Natural killer cell (primary cell): ENCODE results near the gene KLHL42. TPM values are rescaled to one million over a fixed set of nuclear protein-coding genes. Genes with fewer than 3 reads are reported as not detected.

ENCODE experiments used
- ATAC-seq, 3 donors: fragments of 150-1000 bp in 2 of 3; fragments of 200-7000 bp in 1 of 3; cut with Tn5 transposase; 1 replicate in 1 of 3; 2 replicates in 2 of 3; pipeline ENCODE4 v1.10.0; 2021; ENCODE audit warnings: mild to moderate bottlenecking in 2 of 3, moderate library complexity in 2 of 3
- DNase-seq, 2 donors: peaks; one replicate each; pipeline versions ENCODE4 v3.0.0 to v3.0.0-alpha.2; 2013 to 2021; ENCODE audit warnings: mixed read lengths in 1 of 2
- H3K27ac ChIP-seq: one replicate; pipeline ENCODE4 v1.5.1; 2013; ENCODE audit warnings: mild to moderate bottlenecking, low read length
- H3K27me3 ChIP-seq: one replicate; pipeline ENCODE4 v1.6.1; 2013; ENCODE audit warnings: low read length; ENCODE audit not compliant: control insufficient read depth, insufficient read depth
- H3K36me3 ChIP-seq: one replicate; pipeline ENCODE4 v1.6.1; 2013; ENCODE audit warnings: low read length; ENCODE audit not compliant: control insufficient read depth, insufficient read depth
- H3K4me1 ChIP-seq: one replicate; pipeline ENCODE4 v1.6.1; 2013; ENCODE audit warnings: low read length; ENCODE audit not compliant: control insufficient read depth, insufficient read depth
- H3K4me3 ChIP-seq: one replicate; pipeline ENCODE4 v1.5.1; 2013; ENCODE audit warnings: low read length
- H3K9me3 ChIP-seq: one replicate; pipeline ENCODE4 v1.6.1; 2013; ENCODE audit warnings: low read length; ENCODE audit not compliant: control insufficient read depth, insufficient read depth
- H3K27ac Mint-ChIP-seq, 2 donors: one replicate each; pipeline ENCODE4 v1.8.0; 2022; ENCODE audit warnings: mild to moderate bottlenecking in 2 of 2, mixed read lengths in 2 of 2, moderate library complexity in 1 of 2
- H3K27me3 Mint-ChIP-seq, 2 donors: one replicate each; pipeline ENCODE4 v1.8.0; 2022; ENCODE audit warnings: low read depth in 2 of 2, mixed read lengths in 2 of 2
- H3K36me3 Mint-ChIP-seq: one replicate; pipeline ENCODE4 v1.8.0; 2022; ENCODE audit warnings: mixed read lengths
- H3K4me1 Mint-ChIP-seq, 2 donors: one replicate each; pipeline ENCODE4 v1.8.0; 2022; ENCODE audit warnings: mixed read lengths in 2 of 2
- H3K4me3 Mint-ChIP-seq: one replicate; pipeline ENCODE4 v1.8.0; 2022; ENCODE audit warnings: mild to moderate bottlenecking, moderate library complexity, mixed read lengths
- H3K9me3 Mint-ChIP-seq, 2 donors: one replicate each; pipeline ENCODE4 v1.8.0; 2022; ENCODE audit warnings: mixed read lengths in 2 of 2
- CTCF ChIP-seq: fragments of 200-600 bp; IDR thresholded peaks from one replicate; pipeline ENCODE4 v1.8.0; 2022; ENCODE audit warnings: antibody characterized with exemption
- WGBS: methylation state at CpG from one replicate; pipeline ENCODE4 v1.1.7; 2013; ENCODE audit warnings: missing lambda C conversion rate; ENCODE audit not compliant: insufficient coverage; 5-methylcytosine and 5-hydroxymethylcytosine counted together
- intact Hi-C: fragments of 100-400 bp; cut with micrococcal nuclease; formaldehyde crosslinking; loops from one replicate; pipeline ENCODE4 v1.14.2; 2022
- total RNA-seq, 4 donors: library from RNA; stranded (reverse); fragments of 120-200 nt in 1 of 4; gene quantifications; one replicate each; pipeline versions ENCODE4 v1.2.3 to v1.2.4, GENCODE V29; 2013 to 2022

The KLHL42 gene
- 10 to 100 TPM; 11.3 to 18.8 (median 14.7) TPM for total RNA-seq
- total RNA-seq (2013) = 17.3 TPM

- Histone ChIP-seq H3K27ac (peak within 1 kb of the TSS; percentile 20), H3K9me3 (no peaks in the 10 kb centered on the region), H3K27me3 (no peaks in the 10 kb centered on the region), H3K4me3 (peak within 1 kb of the TSS; percentile 53), H3K36me3 (no peaks in the 10 kb centered on the region), H3K4me1 (peaks cover 20% of the 10 kb centered on the region)
- Mint-ChIP-seq H3K27me3 (no peaks in the 10 kb centered on the region), H3K4me3 (peak within 1 kb of the TSS; percentile 90), H3K36me3 (no peaks in the 10 kb centered on the region), H3K27ac (peak within 1 kb of the TSS; percentile 29 to 75), H3K9me3 (no peaks in the 10 kb centered on the region), H3K4me1 (peaks cover 26 to 37% of the 10 kb centered on the region in 2 donors)
- intact Hi-C loops = no loop called here
- TF ChIP-seq CTCF = no peak
- DNase-seq (peak; percentile 48 to 80), ATAC-seq (peak; percentile 83 to 88 (median 84))
- under 1% methylated on average over 92 of the region's 92 CpGs for WGBS
Measured at GRCh38 chr12:27779920-27780611, at the start of gene KLHL42, which contains the start of gene MANSC4. TSS of gene KLHL42 (plus strand) at chr12:27780233. CDS start at chr12:27780331, 98 bp downstream. TSS of gene MANSC4 (minus strand) at chr12:27780236. CDS start at chr12:27771276, 8,960 bp downstream.

- ATAC-seq (no peak), DNase-seq (peak in 1 of 2 donors; percentile 7)
- 92% methylated on average over 2 of the region's 2 CpGs for whole genome bisulfite sequencing
- peaks cover 31% of the 10 kb centered on the region for H3K36me3 ChIP-seq
- no peaks in the 10 kb centered on the region for H3K27me3 ChIP-seq
- no peak overlapping the region for H3K27ac Mint-ChIP-seq
- H3K27me3 Mint-ChIP-seq = no peaks in the 10 kb centered on the region
- peaks cover 2% of the 10 kb centered on the region for H3K36me3 Mint-ChIP-seq
- no peak for TF ChIP-seq CTCF
- intact Hi-C loops = loop anchor here (2.0 kb wide), 1 partner anchor 209 kb away; no protein-coding TSS in a partner anchor
- no peaks in the 10 kb centered on the region for H3K9me3 ChIP-seq
- H3K9me3 Mint-ChIP-seq = no peaks in the 10 kb centered on the region
- no peaks in the 10 kb centered on the region for H3K4me1 Mint-ChIP-seq
- no peaks in the 10 kb centered on the region for H3K4me1 ChIP-seq
- no peak overlapping the region for H3K27ac ChIP-seq
- H3K4me3 ChIP-seq = no peak overlapping the region
- H3K4me3 Mint-ChIP-seq = no peak overlapping the region
Measured at GRCh38 chr12:27732281-27732680, 47.8 kb upstream of the KLHL42 start.

- H3K4me3 ChIP-seq = no peak overlapping the region
- H3K4me1 ChIP-seq = no peaks in the 10 kb centered on the region
- 73% methylated on average over 2 of the region's 3 CpGs for WGBS
- no peaks in the 10 kb centered on the region for H3K27me3 ChIP-seq
- no peaks in the 10 kb centered on the region for H3K9me3 Mint-ChIP-seq
- peak in 1 of 2 donors; percentile 65 for DNase-seq
- H3K36me3 Mint-ChIP-seq = peaks cover 7% of the 10 kb centered on the region
- intact Hi-C loops = loop anchor here (1.0 to 2.0 kb wide), 2 partner anchors 88 to 208 kb away; no protein-coding TSS in a partner anchor
- no peak for TF ChIP-seq CTCF
- H3K27me3 Mint-ChIP-seq = no peaks in the 10 kb centered on the region
- peaks cover 38% of the 10 kb centered on the region for H3K36me3 ChIP-seq
- H3K27ac Mint-ChIP-seq = no peak overlapping the region
- no peaks in the 10 kb centered on the region for H3K4me1 Mint-ChIP-seq
- H3K9me3 ChIP-seq = no peaks in the 10 kb centered on the region
- H3K27ac ChIP-seq = no peak overlapping the region
- peak in 2 of 3 donors; percentile 69 to 75 for ATAC-seq
- H3K4me3 Mint-ChIP-seq = no peak overlapping the region
Measured at GRCh38 chr12:27733052-27733656, 46.9 kb upstream of the KLHL42 start.
